ENCODE data around the gene SAT2. TPM values are rescaled to one million over a fixed set of nuclear protein-coding genes. Genes with fewer than 3 reads are reported as not detected.

Gene SAT2
- 100 to 1,000 TPM in 1 of 2 donors, 10 to 100 TPM in 1; 82.7 to 103 TPM for total RNA-seq
- 82.9 TPM for polyA plus RNA-seq (2013, experiment 1 of 2)
- polyA plus RNA-seq (2013, experiment 2 of 2): 80.2 TPM
- long read RNA-seq, experiment 1, transcript SAT2-208 (5 exons, 640 nt): major isoform, 11 of 56 reads
- long read RNA-seq, experiment 1, transcript SAT2-202 (6 exons, 974 nt): minor isoform, 7 of 56 reads
- long read RNA-seq, experiment 1, transcript SAT2-213 (5 exons, 582 nt): minor isoform, 7 of 56 reads
- long read RNA-seq, experiment 1, transcript SAT2-201 (6 exons, 946 nt): major isoform, 11 of 56 reads
- long read RNA-seq, experiment 1, partial matches to known transcripts: 7 of 56 reads
- long read RNA-seq, experiment 1, other reads (novel, unspliced or antisense): 6 of 56 reads
- long read RNA-seq, experiment 2, transcript SAT2-201 (6 exons, 946 nt): minor isoform, 5 of 37 reads
- long read RNA-seq, experiment 2, transcript SAT2-202 (6 exons, 974 nt): major isoform, 9 of 37 reads
- long read RNA-seq, experiment 2, transcript SAT2-208 (5 exons, 640 nt): minor isoform, 6 of 37 reads
- long read RNA-seq, experiment 2, partial matches to known transcripts: 3 of 37 reads
- long read RNA-seq, experiment 2, other reads (novel, unspliced or antisense): 4 of 37 reads
- long read RNA-seq, experiment 3, transcript SAT2-201 (6 exons, 946 nt): minor isoform, 7 of 34 reads
- long read RNA-seq, experiment 3, transcript SAT2-202 (6 exons, 974 nt): major isoform, 11 of 34 reads
- long read RNA-seq, experiment 3, partial matches to known transcripts: 0 of 34 reads
- long read RNA-seq, experiment 3, other reads (novel, unspliced or antisense): 7 of 34 reads
- long read RNA-seq, experiment 4, transcript SAT2-213 (5 exons, 582 nt): minor isoform, 38 of 198 reads
- long read RNA-seq, experiment 4, transcript SAT2-202 (6 exons, 974 nt): major isoform, 47 of 198 reads
- long read RNA-seq, experiment 4, transcript SAT2-201 (6 exons, 946 nt): minor isoform, 33 of 198 reads
- long read RNA-seq, experiment 4, transcript SAT2-208 (5 exons, 640 nt): minor isoform, 28 of 198 reads
- long read RNA-seq, experiment 4, partial matches to known transcripts: 14 of 198 reads
- long read RNA-seq, experiment 4, other reads (novel, unspliced or antisense): 20 of 198 reads

DNA sequence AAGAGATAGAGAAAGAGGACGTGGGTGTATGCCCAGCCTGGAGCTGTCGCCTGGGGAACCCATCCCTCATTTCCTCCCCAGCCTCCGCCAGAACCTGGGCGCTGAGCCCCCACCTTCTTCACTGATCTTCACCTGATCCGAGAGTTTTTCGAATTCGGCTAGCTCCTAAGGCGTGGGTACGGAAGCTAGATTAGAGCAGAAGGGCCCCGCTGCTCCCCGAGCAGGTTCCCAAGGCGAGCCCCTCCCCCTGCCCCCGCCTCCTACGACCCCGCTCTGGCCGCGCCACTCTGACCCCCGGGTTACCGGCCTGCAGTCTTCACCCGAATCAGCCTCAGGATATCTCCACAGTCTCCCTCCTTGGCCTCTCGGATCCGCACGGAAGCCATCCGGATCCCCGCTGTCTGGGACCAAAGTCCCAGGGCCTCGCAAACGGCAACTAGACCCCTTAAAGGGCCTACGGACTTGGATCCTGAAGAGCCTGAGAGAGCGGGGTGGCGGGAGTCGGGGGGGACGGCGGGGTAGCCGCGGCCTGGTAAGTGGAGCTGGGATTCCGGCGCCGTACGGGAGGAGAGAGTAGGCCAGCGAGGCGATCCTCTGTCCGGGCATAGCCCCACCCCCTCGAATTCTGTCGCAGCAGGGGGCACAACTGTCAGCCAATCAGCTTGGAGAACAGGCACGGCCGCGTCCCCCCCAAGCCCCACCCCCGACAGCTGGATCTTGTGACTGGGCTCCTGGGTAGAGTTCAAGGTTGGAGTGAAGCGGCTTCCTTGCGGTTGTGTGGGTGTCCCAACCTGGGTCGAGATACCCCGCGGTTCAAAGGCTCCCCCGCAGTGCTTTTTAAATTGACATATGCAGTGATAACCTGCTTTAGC, at the start of gene SAT2:
TSS of gene SAT2 (minus strand) at position 572 of the 872 bp plus-strand sequence. CDS start at position 386, 186 bp downstream.
- peak; percentile 100 for DNase-seq
- peaks cover 10% of the 10 kb centered on the region for H3K36me3 ChIP-seq (ENCODE audit: control insufficient read depth, insufficient read depth, low read length)
- H3K27me3 ChIP-seq (ENCODE audit: control insufficient read depth, insufficient read depth, low read length, poor library complexity, severe bottlenecking): no peaks in the 10 kb centered on the region
- H3K9me3 ChIP-seq (ENCODE audit: control insufficient read depth, low read length): no peaks in the 10 kb centered on the region
- peaks cover 8% of the 10 kb centered on the region for H3K36me3 Mint-ChIP-seq (ENCODE audit: low read depth)
- peaks cover 9% of the 10 kb centered on the region for H3K4me1 ChIP-seq (ENCODE audit: control insufficient read depth, insufficient read depth, low read length)
- no peaks in the 10 kb centered on the region for H3K27me3 Mint-ChIP-seq (ENCODE audit: insufficient read depth)
- peaks cover 11% of the 10 kb centered on the region for H3K4me1 Mint-ChIP-seq
- H3K27ac Mint-ChIP-seq: peak within 1 kb of the TSS; percentile 96
- peak within 1 kb of the TSS; percentile 97 for H3K9ac ChIP-seq (ENCODE audit: extremely low read depth, low read length, poor library complexity, severe bottlenecking)
- 0 to 1% methylated on average over 27 to 54 of the region's 54 CpGs for WGBS, 2 experiments (ENCODE audit: insufficient coverage in 1 of 2, insufficient read length in 1 of 2)
- peak within 1 kb of the TSS; percentile 86 for H3K4me3 Mint-ChIP-seq
- TF ChIP-seq, protein P1, sequence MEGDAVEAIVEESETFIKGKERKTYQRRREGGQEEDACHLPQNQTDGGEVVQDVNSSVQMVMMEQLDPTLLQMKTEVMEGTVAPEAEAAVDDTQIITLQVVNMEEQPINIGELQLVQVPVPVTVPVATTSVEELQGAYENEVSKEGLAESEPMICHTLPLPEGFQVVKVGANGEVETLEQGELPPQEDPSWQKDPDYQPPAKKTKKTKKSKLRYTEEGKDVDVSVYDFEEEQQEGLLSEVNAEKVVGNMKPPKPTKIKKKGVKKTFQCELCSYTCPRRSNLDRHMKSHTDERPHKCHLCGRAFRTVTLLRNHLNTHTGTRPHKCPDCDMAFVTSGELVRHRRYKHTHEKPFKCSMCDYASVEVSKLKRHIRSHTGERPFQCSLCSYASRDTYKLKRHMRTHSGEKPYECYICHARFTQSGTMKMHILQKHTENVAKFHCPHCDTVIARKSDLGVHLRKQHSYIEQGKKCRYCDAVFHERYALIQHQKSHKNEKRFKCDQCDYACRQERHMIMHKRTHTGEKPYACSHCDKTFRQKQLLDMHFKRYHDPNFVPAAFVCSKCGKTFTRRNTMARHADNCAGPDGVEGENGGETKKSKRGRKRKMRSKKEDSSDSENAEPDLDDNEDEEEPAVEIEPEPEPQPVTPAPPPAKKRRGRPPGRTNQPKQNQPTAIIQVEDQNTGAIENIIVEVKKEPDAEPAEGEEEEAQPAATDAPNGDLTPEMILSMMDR (conservative IDR thresholded peaks at IDR 0.05): no peak
- no peaks in the 10 kb centered on the region for H3K9me3 Mint-ChIP-seq
- H3K27ac ChIP-seq (ENCODE audit: low read depth, low read length): peak within 1 kb of the TSS; percentile 96
- H3K4me3 ChIP-seq (ENCODE audit: low read length): peak within 1 kb of the TSS; percentile 95

- peak; percentile 82 for DNase-seq
- Mint-ChIP-seq H3K36me3 (ENCODE audit: low read depth) (peaks cover 41% of the 10 kb centered on the region), H3K4me1 (peaks cover 15% of the 10 kb centered on the region), H3K4me3 (peak overlapping the region; percentile 39), H3K27me3 (ENCODE audit: insufficient read depth) (no peaks in the 10 kb centered on the region), H3K27ac (peak overlapping the region; percentile 64), H3K9me3 (peaks cover 4% of the 10 kb centered on the region)
- Histone ChIP-seq H3K27ac (ENCODE audit: low read depth, low read length) (no peak overlapping the region), H3K4me1 (ENCODE audit: control insufficient read depth, insufficient read depth, low read length) (no peaks in the 10 kb centered on the region), H3K9me3 (ENCODE audit: control insufficient read depth, low read length) (peaks cover 13% of the 10 kb centered on the region), H3K4me3 (ENCODE audit: low read length) (no peak overlapping the region), H3K9ac (ENCODE audit: extremely low read depth, low read length, poor library complexity, severe bottlenecking) (no peak overlapping the region), H3K36me3 (ENCODE audit: control insufficient read depth, insufficient read depth, low read length) (peaks cover 29% of the 10 kb centered on the region), H3K27me3 (ENCODE audit: control insufficient read depth, insufficient read depth, low read length, poor library complexity, severe bottlenecking) (no peaks in the 10 kb centered on the region)
- WGBS, 2 experiments (ENCODE audit: insufficient coverage in 1 of 2, insufficient read length in 1 of 2): 70 to 87% methylated on average over 4 to 5 of the region's 5 CpGs
- TF ChIP-seq, protein P1 (conservative IDR thresholded peaks at IDR 0.05): no peak
These were observed 48.9 kb upstream of the SAT2 start for GRCh38 chr17:7676533-7676932.

All from endodermal cell (in vitro differentiated cells).